Measurements from ENCODE around the gene RAD51B.

Gene RAD51B

DNA sequence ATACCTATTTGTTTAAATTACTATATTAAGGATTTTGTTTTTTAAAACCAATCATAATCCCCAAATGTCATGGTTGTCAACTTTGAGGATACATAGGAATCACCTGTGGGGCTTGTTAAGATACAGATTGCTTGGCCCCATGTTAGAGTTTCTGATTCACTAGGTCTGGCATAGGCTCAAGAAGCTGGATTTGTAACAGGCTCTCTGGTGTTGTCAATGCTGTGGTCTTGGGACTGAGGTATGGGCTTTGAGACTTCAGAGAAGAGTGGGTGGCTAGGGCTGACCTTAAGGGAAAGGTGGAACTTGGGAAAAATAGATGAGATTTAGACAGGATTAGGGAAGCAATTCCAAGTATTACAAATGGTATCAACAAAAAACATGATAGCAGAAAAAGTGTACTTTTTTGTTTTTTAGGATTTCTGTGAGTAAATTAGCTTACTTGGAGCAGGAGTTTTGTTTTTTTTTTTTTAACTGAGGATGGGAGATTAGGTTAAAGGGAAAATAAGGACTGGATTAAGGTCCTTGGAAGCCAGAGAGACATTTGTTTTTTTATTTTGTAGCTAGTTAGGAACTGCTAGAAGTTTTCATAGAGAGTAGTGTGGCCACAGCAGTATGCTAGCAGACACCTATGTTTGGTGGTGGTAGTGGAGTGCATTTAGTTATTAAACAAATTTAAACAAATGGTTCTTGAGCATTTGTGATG is 88.6 kb downstream of the RAD51B start:
- DNase-seq, result no peak

DNA sequence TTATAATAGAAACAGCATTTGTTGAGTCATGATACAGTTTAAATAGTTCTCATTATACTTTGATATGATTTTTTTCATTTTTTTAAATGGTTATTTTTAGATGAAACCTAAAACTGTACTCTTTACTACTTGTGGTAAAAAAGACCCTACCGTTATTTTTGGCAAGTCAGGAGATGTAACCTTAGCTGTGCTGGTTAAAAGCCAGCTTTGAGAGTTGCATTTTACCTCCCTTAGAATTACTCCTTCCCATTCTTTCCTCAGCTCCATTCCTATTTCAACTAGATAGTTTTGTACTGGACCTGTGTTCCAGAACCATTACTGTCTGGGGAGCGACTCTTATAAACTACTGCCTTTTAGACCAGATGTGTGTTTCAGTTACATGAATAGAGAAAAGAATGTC is 92.0 kb downstream of the RAD51B start:
- DNase-seq, result no peak

DNA sequence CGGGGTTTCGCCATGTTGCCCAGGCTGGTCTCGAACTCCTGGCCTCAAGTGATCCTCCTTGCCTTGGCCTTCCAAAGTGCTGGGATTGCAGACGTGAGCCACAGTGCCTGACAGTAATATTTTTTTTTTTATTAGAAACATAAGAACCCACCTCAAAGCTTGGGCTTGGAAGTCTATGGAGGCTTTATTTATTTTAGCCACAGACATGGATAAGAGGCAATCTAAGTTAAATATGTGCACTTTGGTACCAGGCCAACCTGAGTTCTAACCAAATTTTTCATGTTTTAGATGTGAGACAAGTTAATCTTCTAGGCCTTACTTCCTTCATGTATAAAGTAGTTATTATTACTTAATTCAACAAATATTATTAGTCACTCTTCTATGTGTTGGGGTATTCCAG is 96.9 kb downstream of the RAD51B start:
- DNase-seq, result no peak

DNA sequence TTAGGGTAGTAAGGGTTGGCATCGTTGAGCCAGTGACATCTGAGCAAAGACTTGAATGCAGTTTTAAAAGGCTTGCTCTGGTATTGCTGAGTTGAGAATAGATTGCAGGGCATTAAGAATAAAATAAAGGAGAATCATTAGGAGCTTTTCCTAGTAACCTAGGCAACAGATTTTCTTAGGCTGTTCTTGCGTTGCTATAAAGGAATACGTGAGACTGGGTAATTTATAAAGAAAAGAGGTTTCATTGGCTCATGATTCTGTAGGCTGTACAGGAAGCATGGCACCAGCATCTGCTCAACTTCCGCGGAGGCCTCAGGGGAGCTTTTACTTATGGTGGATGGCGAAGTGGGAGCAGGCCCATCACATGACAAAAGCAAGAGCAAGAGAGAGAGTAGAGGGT is 97.4 kb downstream of the RAD51B start:
- no peak for DNase-seq

- no peak for DNase-seq
These were observed 99.3 kb downstream of the RAD51B start for GRCh38 chr14:67918838-67919237.

DNA sequence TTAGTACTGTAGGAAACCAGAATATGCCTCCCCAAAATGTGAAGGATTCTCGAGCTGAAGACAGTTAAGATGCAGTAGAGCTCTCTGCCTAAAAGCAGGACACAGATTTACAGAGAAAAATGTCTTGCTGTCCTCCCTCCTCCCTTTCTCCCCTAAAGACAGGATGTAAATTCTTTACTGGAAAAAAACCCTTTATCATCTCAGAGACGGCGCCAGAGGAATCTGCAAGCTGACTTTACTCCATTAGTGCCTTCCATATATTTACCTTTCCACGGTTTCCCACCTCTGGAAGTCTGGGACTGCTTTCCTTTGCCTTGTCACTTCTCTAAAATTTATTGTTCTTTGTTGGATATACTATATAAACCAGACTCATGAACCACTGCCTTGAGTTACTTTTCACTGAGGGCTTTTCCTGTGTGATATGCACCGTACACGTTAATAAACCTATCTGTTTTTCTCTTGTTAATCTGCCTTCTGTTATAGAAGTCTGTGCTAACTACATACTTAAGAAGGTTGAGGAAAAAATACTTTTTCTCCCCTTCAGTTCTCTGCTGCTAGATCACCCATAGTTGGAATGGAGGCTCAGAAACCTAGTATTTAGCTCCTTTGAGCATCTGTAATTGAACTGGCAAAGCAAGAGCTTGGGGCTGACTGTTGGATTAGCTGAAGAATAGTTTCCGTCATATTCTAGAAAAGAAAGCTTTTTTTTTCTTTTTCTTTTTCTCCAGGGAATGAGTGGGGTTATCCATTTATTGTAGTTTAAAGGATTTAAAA is 99.9 kb downstream of the RAD51B start:
- DNase-seq, result no peak

GRCh38 chr14:67926821-67927220 is 107.2 kb downstream of the RAD51B start:
- no peak for DNase-seq

DNA sequence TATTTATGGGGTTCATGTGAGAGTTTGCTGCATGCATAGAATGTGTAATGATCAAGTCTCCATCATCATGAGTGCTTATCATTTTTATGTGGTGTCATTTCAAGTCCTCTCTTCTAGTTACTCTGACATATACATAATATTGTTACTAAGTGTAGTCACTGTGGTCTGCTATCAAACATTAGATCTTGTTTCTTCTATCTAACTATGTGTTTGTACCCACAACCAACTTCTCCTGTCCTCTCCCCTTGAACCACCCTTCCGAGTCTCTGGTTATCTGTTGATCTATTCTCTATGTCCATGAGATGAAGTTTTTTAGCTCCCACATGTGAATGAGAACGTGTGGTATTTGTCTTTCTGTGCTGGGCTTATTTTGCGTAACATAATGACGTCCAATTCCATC is 107.7 kb downstream of the RAD51B start:
- DNase-seq, result no peak

DNA sequence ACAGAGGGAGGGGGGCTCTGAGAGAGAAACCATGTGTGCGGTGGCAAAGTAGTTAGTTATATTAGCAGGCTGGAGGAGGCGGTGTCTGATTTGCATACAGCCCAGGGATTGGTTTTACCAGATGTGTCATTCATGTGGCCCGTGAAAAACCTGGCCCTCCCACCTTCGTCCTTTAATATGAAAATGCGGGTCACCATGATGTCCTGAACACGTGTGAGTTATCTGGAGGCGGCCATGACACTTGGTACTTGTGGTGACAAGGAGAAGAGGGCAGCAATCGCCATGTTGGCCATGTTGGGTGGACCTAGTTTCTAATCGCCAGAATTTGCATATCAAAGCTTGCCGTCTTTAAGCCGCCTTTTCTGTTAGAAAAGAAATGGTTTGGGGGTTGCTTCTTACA is 108.8 kb downstream of the RAD51B start:
- DNase-seq, result no peak

- no peak for DNase-seq
These were observed 113.2 kb downstream of the RAD51B start for GRCh38 chr14:67932708-67933246.

- DNase-seq, result no peak
These were observed 113.7 kb downstream of the RAD51B start for GRCh38 chr14:67933266-67933665.

GRCh38 chr14:67934087-67934486 is 114.5 kb downstream of the RAD51B start:
- DNase-seq, result no peak

DNA sequence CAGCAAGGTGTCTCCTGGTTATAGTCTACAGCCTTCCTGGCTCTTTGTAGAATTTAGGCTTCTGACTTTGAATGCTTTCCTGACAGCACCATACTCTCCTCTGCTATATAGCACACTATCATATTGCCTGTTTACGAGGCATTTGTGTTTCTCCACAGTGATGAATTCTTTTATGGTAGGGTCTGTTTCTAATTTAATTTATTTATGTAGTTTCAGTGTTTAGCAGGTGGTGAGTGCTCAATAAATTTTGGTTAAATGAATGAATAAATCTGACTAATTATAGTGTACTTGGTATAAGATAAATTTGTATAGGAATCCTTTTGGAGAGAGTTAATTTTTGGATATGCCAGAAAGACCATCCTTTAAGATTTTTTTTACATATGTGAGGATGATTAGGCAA is 115.3 kb downstream of the RAD51B start:
- no peak for DNase-seq

DNA sequence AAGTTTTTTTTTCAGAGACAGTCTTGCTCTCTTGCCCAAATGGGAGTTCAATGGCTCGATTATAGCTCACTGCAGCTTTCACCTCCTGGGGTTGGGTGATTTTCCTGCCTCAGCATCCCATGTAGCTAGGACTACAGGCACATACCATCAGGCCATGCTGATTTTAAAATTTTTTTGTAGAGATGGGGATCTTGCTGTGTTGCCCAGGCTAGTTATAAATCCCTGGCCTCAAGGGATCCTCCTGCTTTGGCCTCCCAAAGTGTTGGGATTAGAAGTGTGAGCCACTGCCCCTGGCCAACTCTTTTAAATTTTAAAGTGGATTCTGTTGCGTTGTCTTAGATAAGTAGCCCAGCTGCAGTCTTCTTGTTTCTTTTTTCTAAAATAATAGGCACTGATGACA is 115.8 kb downstream of the RAD51B start:
- DNase-seq, result no peak

GRCh38 chr14:67938071-67938470 is 118.5 kb downstream of the RAD51B start:
- no peak for DNase-seq

DNA sequence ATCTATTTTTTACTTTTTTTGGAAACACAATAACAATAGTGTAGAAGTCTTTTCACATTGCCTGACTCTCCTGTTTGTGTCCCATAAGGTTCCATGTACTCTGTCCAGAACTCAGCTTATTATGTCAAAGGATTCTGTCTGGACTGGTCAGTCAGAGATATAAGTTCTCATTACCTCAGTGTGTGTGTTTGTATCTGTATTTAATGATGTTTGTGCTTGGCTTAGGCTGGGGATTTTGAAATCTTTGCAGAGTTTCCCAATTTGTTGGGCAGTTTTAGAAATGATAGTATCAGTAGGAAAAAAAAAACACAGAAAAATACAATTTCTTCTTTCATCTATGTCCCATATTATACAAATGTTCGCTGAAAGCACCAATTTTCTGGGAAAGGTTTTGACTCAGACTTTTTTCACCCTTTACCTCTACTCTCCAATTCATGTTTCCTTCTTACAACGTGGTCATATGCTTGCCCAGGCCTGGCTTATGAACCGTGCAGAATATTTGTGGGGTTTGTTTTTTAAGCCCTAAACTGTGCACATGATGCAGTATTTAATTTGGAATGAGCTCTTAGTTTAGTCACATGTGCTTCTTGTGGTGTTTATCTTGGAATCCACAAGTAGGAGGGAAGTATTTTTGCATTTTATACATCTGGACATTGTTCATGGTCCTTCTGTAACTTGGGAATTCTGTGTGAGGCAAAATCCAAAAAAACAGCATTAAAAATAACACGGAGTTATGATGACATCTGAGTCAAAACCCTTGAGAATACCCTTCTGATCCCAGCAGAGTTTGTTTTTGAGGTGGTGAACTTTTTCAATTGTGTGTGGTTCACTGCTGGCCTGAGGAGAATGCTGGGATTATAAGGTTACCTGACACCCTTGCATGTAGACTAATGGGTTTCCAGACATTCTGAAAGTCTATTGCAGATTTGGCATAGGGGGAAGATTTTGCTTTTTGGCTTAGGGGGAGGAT is 121.2 kb downstream of the RAD51B start:
- no peak for DNase-seq

DNA sequence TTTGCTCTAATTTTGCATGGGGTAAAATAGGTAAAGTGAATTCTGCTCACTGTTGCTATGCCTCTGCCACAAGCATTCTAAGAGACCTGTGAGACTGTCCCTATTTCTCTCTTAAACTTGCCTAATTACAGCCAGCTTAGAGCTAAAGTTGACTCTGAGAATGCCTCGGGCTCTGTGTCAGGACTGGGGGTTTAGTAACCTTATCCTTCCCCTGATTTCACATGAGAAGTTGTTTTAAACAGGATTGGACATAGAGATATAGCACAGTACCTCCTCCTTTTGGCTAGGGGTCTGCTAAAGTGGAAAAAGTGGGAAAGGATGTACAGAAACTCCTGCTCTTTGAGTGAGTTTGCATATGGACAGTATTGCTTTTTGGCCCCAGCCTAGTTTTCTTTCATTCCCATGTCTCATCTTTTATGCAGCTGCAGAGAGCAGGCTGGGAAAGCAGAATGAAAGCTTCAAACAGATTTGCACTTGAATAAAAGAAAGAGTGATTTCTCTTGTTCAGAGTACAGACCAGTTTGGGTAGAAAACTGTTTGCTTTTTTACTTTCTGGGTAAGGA is 122.0 kb downstream of the RAD51B start:
- no peak for DNase-seq

DNA sequence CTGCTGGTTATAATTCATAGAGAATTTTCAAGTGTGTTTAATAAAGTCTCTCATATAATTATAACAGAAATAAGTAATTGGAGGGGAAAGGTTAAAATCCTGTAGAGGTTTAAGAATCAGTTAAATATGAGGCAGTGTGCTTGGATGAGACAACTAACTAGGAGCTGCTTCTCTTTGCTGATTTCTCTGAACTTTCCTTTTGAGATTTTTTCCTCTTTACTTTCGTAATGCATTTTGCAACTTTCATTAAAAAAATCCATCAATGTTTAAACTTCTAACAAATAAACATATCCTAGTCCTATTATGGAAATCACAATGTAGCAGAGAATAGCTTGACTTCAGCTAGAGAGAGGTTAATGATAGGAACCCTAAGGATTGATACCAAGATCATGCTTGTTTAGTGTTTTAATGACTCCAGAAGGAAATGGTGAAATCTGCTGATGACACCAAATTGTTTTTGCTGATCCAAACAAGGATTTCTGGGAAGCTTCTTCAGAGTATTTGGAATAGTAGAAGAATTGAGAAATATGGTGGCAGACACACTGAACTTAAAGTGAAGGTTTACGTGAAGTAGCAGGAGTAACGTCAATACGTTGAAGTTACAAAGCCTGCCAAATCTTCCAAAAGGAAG is 122.6 kb downstream of the RAD51B start:
- no peak for DNase-seq

DNA sequence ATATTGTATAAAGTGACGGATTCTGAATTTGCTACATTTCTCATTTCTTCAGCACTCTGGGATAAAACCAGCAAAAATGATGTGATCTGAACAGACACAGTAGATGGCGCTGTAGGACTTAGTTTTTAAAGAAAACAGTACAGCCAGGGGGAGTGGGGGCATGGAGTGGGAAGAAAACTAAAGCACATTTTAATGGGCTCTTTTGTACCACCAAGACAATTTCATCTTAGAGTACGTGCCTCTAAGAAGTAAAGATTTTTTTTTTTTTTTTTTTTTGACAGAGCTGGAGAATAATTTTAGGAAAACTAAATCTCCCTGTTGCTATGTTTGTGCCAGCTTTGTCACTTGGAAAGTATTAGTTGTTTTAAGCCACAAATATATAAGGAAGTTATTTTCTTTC is 124.4 kb downstream of the RAD51B start:
- DNase-seq, result no peak

DNA sequence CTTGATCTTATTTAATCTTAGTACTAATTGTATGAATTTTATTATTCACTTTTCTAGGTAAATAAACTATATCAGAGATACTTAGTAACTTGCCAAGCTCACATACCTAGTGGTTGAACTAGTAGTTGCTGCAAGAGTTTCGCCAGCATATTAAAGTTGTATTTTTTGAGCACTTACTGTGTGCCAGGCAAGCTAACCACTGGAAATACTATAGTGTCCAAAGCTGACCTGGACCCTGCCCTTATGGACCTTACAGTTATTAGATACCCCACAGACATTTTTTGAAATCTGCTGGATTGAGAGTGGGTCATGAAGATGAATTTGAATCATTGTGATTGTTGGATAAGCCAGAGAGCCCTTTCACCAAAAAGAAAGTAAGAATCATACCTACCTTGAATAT is 125.0 kb downstream of the RAD51B start:
- no peak for DNase-seq

GRCh38 chr14:67949771-67950170 is 130.2 kb downstream of the RAD51B start:
- DNase-seq, result no peak

GRCh38 chr14:67950386-67950785 is 130.8 kb downstream of the RAD51B start:
- DNase-seq, result no peak

All from activated CD4-positive, alpha-beta T cell treated with anti-CD3 and anti-CD28 coated beads for 1 hour (primary cell).